COLO829 (cell line): ENCODE results near the gene STAP2.
"Not testable (repeated sequence)": the region's sequence is repeated elsewhere in the genome, so short reads cannot be mapped to it uniquely, and the experiment has no call there.

Experiments used
- DNase-seq: peaks from one replicate; pipeline ENCODE4 v3.0.0; 2012; ENCODE audit warnings: low spot score

The STAP2 gene

GRCh38 chr19:4357921-4358326 lies 19.3 kb upstream of the STAP2 start:
- DNase-seq, result no peak

- no peak for DNase-seq
These were observed 18.6 kb upstream of the STAP2 start for GRCh38 chr19:4357095-4357797.

GRCh38 chr19:4354897-4355296 lies 16.3 kb upstream of the STAP2 start:
- no peak for DNase-seq

GRCh38 chr19:4354282-4354681 lies 15.7 kb upstream of the STAP2 start:
- no peak for DNase-seq

GRCh38 chr19:4352701-4353121 lies 14.1 kb upstream of the STAP2 start:
- DNase-seq, result peak; percentile 50

- no peak for DNase-seq
These were observed 12.1 kb upstream of the STAP2 start for GRCh38 chr19:4350726-4351125.

GRCh38 chr19:4350111-4350510 lies 11.5 kb upstream of the STAP2 start:
- DNase-seq, result no peak

- not testable (repeated sequence) for DNase-seq
These were observed 10.6 kb upstream of the STAP2 start for GRCh38 chr19:4349225-4349624.

GRCh38 chr19:4347521-4347920 lies 8.9 kb upstream of the STAP2 start:
- DNase-seq, result no peak

- DNase-seq, result no peak
These were observed 7.4 kb upstream of the STAP2 start for GRCh38 chr19:4346020-4346383.

GRCh38 chr19:4345342-4346019 lies 6.9 kb upstream of the STAP2 start:
- no peak for DNase-seq

- peak; percentile 44 for DNase-seq
These were observed 5.0 kb upstream of the STAP2 start, which contains the start of gene MPND for GRCh38 chr19:4343370-4344307. TSS of gene MPND (plus strand) at chr19:4343562. CDS start at chr19:4343594, 32 bp downstream.

GRCh38 chr19:4342615-4343369 lies 4.2 kb upstream of the STAP2 start:
- peak; percentile 94 for DNase-seq

- DNase-seq, result no peak
These were observed 3.6 kb upstream of the STAP2 start for GRCh38 chr19:4342314-4342614.

- DNase-seq, result no peak
These were observed 654 bp downstream of the STAP2 start for GRCh38 chr19:4337906-4338440.

- no peak for DNase-seq
These were observed 3.6 kb downstream of the STAP2 start for GRCh38 chr19:4334929-4335570.

- no peak for DNase-seq
These were observed 8.8 kb downstream of the STAP2 start for GRCh38 chr19:4329858-4330257.

- not testable (repeated sequence) for DNase-seq
These were observed 9.5 kb downstream of the STAP2 start for GRCh38 chr19:4328991-4329681.

- peak; percentile 82 for DNase-seq
These were observed 10.2 kb downstream of the STAP2 start for GRCh38 chr19:4328243-4328990.

GRCh38 chr19:4327877-4328242 lies 10.8 kb downstream of the STAP2 start:
- DNase-seq, result no peak
